GM12891 (cell line): ENCODE data around the gene BICD2.

Experiments used
- DNase-seq: peaks from one replicate; pipeline ENCODE4 v3.0.0; 2011; ENCODE audit warnings: low spot score; ENCODE audit not compliant: insufficient read length
- FAIRE-seq: peaks from 2 replicates; lab custom pipeline; 2011; peaks lifted over from hg19 to GRCh38; lab: Jason Lieb, UNC
- PAX5 ChIP-seq: IDR thresholded peaks from 2 replicates; pipeline ENCODE4 v1.6.1; 2011; ENCODE audit warnings: low read length, moderate library complexity, mild to moderate bottlenecking; ENCODE audit not compliant: insufficient read depth, severe bottlenecking
- POLR2A ChIP-seq: IDR thresholded peaks from 2 replicates; pipeline ENCODE4 v1.6.1; 2011; ENCODE audit warnings: low read depth, low read length, control low read depth
- POLR2AphosphoS5 ChIP-seq: IDR thresholded peaks from 2 replicates; pipeline ENCODE4 v1.6.1; 2011; ENCODE audit warnings: low read depth, low read length, control low read depth
- POU2F2 ChIP-seq: IDR thresholded peaks from 2 replicates; pipeline ENCODE4 v1.6.1; 2011; ENCODE audit warnings: low read depth, mild to moderate bottlenecking, control low read depth, low read length, moderate library complexity
- SPI1 ChIP-seq: IDR thresholded peaks from 2 replicates; pipeline ENCODE4 v1.6.1; 2011; ENCODE audit warnings: low read depth, low read length, control low read depth
- TAF1 ChIP-seq: IDR thresholded peaks from 2 replicates; pipeline ENCODE4 v1.6.1; 2011; ENCODE audit warnings: low read depth, low read length, control low read depth

BICD2 gene

GRCh38 chr9:92722386-92723298, 42.0 kb downstream of the BICD2 start:
- DNase-seq, result no peak
- FAIRE-seq, result peak; percentile 54
- TF ChIP-seq SPI1 (no peak), POLR2AphosphoS5 (no peak), TAF1 (no peak), PAX5 (no peak), POLR2A (no peak), POU2F2 (no peak)

GRCh38 chr9:92721548-92721947, 43.1 kb downstream of the BICD2 start:
- TF ChIP-seq POU2F2 (no peak), POLR2A (no peak), SPI1 (no peak), POLR2AphosphoS5 (no peak), TAF1 (no peak), PAX5 (no peak)
- no peak for DNase-seq
- no peak for FAIRE-seq

GRCh38 chr9:92720807-92721535, 43.7 kb downstream of the BICD2 start:
- FAIRE-seq (peak; percentile 88), DNase-seq (no peak)
- TF ChIP-seq POU2F2 (peak; percentile 33; the same call in 1 of the 2 replicates), SPI1 (peak; percentile 82), TAF1 (no peak)

GRCh38 chr9:92720209-92720765, 44.3 kb downstream of the BICD2 start:
- DNase-seq, result no peak
- FAIRE-seq, result peak; percentile 63
- TF ChIP-seq SPI1, result no peak
- TF ChIP-seq POU2F2, result no peak
- no peak for TF ChIP-seq TAF1
- TF ChIP-seq POLR2A, result no peak
- no peak for TF ChIP-seq PAX5
- no peak for TF ChIP-seq POLR2AphosphoS5

GRCh38 chr9:92719028-92719647, 45.5 kb downstream of the BICD2 start:
- DNase-seq (no peak), FAIRE-seq (no peak)
- TF ChIP-seq PAX5, result no peak
- no peak for TF ChIP-seq POLR2A
- TF ChIP-seq SPI1, result no peak
- TF ChIP-seq TAF1, result no peak
- TF ChIP-seq POU2F2, result no peak
- TF ChIP-seq POLR2AphosphoS5, result no peak

- TF ChIP-seq SPI1 (no peak), POLR2A (no peak), PAX5 (no peak), TAF1 (no peak), POU2F2 (no peak), POLR2AphosphoS5 (no peak)
- no peak for DNase-seq
- FAIRE-seq, result no peak
These were observed 46.3 kb downstream of the BICD2 start for GRCh38 chr9:92718086-92719001.

- peak; percentile 98 for TF ChIP-seq POU2F2
- no peak for TF ChIP-seq PAX5
- FAIRE-seq (no peak), DNase-seq (no peak)
These were observed 47.2 kb downstream of the BICD2 start for GRCh38 chr9:92717201-92718085.

- DNase-seq, result peak; percentile 78
- TF ChIP-seq POLR2AphosphoS5 (no peak), TAF1 (no peak), PAX5 (no peak), SPI1 (no peak), POU2F2 (no peak), POLR2A (no peak)
- peak; percentile 93 for FAIRE-seq
These were observed 48.1 kb downstream of the BICD2 start for GRCh38 chr9:92716557-92716956.
